Smooth muscle cell of the brain vasculature (primary cell): ENCODE data around the gene RNPS1.
"Not testable (repeated sequence)": the region's sequence is repeated elsewhere in the genome, so short reads cannot be mapped to it uniquely, and the experiment has no call there.

Experiments
- DNase-seq: peaks from one replicate; pipeline ENCODE4 v3.0.0-alpha.2; 2012; ENCODE audit warnings: low read depth, low spot score

The RNPS1 gene

GRCh38 chr16:2282866-2283555 lies 15.1 kb upstream of the RNPS1 start:
- no peak for DNase-seq

- no peak for DNase-seq
Observed at GRCh38 chr16:2282262-2282661, 14.3 kb upstream of the RNPS1 start.

- DNase-seq: no peak
Observed at GRCh38 chr16:2280981-2281542, 13.1 kb upstream of the RNPS1 start.

GRCh38 chr16:2280461-2280860 lies 12.5 kb upstream of the RNPS1 start:
- no peak for DNase-seq

- DNase-seq: no peak
Observed at GRCh38 chr16:2278956-2279800, 11.3 kb upstream of the RNPS1 start.

- no peak for DNase-seq
Observed at GRCh38 chr16:2278272-2278608, 10.3 kb upstream of the RNPS1 start.

GRCh38 chr16:2277466-2278271 lies 9.7 kb upstream of the RNPS1 start:
- no peak for DNase-seq

GRCh38 chr16:2276368-2277195 lies 8.7 kb upstream of the RNPS1 start:
- no peak for DNase-seq

GRCh38 chr16:2275476-2276367 lies 7.8 kb upstream of the RNPS1 start:
- DNase-seq: no peak

GRCh38 chr16:2273931-2274330 lies 6.0 kb upstream of the RNPS1 start:
- DNase-seq: no peak

GRCh38 chr16:2273484-2273883 lies 5.6 kb upstream of the RNPS1 start:
- DNase-seq: no peak

GRCh38 chr16:2271848-2272461 lies 4.0 kb upstream of the RNPS1 start:
- no peak for DNase-seq

GRCh38 chr16:2270588-2271470 lies 2.9 kb upstream of the RNPS1 start:
- no peak for DNase-seq

- no peak for DNase-seq
Observed at GRCh38 chr16:2270070-2270462, 2.1 kb upstream of the RNPS1 start.

- not testable (repeated sequence) for DNase-seq
Observed at GRCh38 chr16:2267505-2267912, 417 bp downstream of the RNPS1 start.

GRCh38 chr16:2266887-2267286 lies 1.0 kb downstream of the RNPS1 start:
- DNase-seq: not testable (repeated sequence)

- DNase-seq: not testable (repeated sequence)
Observed at GRCh38 chr16:2263026-2263425, 4.9 kb downstream of the RNPS1 start.

- DNase-seq: no peak
Observed at GRCh38 chr16:2260250-2260649, 7.7 kb downstream of the RNPS1 start.

- DNase-seq: not testable (repeated sequence)
Observed at GRCh38 chr16:2258530-2258929, 9.4 kb downstream of the RNPS1 start.
